ENCODE data around the gene RAVER2.

The RAVER2 gene

DNA sequence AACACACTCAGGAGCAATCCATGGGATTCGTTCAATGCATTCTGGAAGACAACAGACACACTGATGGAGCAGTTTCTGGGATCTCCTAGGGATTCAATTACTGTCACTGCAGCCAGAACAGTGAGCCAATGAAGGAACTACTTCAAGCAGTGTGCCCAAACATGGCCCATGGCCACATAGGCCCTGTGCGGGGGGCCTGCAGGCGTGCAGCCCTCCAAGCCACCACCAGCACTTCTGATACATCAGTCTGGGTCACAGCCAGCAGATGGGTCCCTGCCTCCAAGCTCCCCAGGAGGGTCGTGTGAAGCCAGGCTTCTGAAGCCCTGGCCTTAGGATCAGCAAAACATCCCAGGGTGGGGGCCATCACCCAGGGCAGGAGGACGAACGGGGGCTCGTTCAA is 99.3 kb downstream of the RAVER2 start:
- no peak for DNase-seq (ENCODE audit: low read depth in 2 of 2, low spot score in 1 of 2)

DNA sequence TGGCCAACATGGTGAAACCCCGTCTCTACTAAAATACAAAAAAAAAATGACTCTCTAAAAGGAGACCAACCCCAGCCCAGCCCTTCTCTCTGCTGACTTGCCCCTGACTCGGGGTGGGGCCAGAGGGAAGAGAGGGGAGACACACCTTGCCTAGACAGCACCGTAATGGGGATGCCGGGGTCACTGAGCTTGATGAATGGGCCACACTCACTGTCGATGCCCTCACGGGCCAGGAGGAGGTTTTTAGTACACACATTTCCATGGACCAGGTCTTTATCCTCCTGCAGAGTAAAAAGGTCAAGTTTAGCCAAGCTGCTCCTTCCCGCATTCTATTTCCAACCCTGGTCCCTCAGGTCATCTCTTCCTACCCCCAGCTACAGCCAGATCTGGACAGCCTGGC is 99.7 kb downstream of the RAVER2 start:
- no peak for DNase-seq (ENCODE audit: low read depth in 2 of 2, low spot score in 1 of 2)

DNA sequence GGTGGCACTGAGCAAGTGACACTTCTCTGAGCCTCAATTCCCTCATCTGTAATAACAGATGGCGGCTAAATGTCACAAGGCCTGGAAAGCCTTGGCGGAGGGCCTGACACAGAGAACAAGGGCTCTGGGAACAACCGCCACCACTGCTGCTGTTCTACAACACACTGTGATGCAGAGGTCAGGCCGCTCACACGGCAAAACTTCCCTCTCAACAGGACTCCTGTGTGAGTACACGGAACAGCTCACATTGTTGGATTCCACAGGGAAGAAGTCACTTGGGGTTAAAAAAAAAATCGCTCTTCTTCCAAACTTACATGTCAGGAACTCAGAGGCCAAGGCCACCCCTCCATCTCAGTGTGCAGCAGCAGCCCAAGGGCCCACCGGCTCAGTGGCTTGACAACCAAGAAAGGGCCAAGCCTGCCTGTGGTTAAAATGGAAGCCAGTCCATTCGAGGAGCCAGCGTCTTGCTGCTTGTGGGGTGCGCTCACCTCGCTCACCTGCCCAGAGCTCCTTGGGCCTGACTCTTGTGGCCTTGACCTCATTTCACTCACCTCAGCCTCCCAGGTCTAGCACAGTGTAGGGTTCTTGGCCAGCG is 101.1 kb downstream of the RAVER2 start:
- DNase-seq (ENCODE audit: low read depth in 2 of 2, low spot score in 1 of 2) = no peak

DNA sequence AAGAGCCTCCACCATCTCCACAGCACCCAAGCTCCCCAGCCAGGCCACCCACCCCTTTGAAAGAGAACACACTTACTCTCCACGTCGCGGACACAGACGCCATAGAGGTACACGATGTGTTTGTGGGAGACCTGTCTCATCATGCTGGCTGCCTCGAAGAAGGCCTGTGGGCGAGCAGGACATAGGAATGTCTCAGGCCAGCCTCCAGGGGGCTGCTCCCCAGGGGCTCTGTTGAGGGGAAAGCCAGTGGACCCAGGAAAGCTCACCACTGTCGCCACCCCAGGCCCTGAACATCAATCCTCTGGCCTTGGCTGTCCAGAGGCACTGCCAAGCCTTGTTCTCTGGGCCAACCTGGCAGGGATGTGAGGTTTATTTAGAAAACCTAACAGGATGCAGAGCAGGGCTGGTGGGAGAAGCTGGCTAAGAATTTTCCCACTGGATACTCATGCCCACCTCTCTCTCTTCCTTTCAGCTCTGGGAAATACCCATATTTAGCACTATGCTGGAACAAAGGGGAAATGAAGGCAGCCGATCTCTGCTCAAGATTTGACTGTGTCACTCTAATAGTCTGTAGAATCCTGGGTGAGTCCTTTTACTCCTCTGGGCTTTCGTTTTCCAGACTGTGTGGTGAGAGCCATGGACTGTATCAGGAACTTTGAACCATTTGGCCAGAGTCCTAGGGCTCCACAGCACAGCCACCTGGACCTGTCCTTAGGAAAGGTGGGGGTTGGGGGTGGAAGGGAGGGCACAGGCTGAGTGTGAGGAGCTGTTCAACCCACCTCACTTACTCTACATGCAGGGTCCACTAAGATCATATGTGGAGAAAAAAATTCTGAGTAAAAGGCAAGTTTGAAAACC is 101.9 kb downstream of the RAVER2 start:
- DNase-seq (ENCODE audit: low read depth in 2 of 2, low spot score in 1 of 2) = no peak

DNA sequence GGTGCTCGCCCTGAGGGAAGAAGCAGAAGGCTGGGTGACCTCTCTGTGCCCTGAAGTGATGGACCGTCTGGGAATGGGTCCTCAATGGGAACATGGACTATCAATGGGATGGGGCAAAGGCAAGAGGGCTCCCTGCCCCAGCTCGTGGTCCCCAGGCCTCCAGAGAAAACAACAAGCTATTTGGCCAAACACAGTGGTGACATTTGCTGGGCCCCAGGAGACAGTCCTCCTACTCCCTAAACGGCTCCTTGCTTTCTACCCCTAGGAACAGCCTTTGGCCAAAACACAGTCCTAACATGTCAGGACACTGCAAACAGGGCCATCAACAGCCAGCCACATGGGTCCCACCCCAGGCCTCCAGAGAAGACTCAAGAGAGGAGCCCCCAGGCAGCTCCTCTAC is 102.8 kb downstream of the RAVER2 start:
- no peak for DNase-seq (ENCODE audit: low read depth in 2 of 2, low spot score in 1 of 2)

DNA sequence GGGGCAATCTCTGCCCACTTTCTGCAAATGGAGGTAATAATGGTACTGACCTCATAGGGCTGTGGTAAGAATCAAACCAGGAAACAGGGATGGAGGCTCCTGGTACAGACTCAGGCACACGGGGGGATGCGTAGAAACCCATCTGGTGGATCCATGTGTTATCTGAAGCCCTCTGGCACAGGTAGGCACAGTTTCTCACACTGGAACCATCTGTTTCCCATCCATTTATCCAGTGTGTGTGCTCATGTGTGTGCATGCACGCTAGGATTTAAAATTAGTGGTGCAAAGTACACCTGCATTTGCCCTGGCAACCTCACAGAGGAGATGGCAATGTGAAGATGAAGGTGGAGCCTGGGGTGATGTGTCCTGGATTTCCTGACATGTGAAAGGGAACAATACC is 103.3 kb downstream of the RAVER2 start:
- DNase-seq (ENCODE audit: low read depth in 2 of 2, low spot score in 1 of 2) = no peak

DNA sequence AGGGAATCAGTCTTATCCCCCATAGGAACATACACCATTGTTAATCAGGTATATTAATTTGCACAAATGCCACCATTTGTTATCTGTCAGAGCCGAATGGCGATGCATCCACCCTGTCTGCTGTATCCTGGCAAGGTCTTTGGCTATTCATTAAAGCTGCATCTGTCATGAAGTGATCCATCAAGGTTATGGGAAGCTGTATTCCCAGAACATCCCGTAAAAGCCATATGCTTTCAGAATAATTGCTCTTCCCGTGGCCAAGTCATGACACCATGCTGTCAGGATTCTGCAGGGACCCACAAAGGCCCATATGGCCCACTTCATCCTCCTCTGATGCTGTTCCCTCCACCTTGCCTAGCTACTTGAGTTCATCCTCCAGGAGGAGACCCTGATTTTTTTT is 103.9 kb downstream of the RAVER2 start:
- DNase-seq (ENCODE audit: low read depth in 2 of 2, low spot score in 1 of 2) = no peak

DNA sequence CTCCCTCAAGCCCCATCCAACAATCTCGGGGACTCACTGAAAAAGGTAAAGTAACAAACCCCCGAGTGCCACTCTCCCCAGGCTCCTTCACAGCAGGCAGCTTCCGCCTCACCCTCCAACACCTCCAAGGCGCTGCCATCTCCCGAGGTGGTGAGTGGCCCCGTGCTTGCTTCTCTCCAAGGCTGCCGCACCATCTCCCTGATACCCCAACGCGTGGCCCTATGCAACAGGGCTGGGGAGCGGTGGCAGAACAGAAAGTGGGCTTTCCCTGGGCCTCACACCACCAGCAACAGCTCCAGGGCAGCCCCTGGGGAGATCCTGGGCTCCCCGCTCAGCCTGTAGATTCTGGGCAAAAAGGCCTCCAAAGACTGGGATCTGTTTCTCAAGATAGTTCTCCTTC is 105.1 kb downstream of the RAVER2 start:
- DNase-seq (ENCODE audit: low read depth in 2 of 2, low spot score in 1 of 2) = no peak

DNA sequence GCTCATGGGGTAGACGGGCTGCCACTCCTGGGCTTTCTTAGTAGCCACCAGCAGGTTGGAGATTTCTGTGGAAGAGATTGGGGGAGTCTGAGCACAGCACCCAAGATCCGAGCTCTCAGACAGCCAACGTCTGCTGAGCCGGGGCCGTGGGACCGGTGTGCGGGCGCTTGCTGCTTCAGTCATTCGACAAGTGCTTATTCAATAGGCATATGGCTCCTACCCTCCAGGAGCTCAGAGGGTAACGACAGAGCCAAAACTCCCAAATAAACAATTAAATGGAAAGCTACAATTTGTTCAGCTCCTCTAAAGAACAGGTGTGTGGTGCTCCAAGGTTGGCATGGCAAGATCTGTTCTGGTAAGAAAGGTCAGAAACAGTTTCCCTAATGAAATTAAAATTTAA is 106.0 kb downstream of the RAVER2 start:
- no peak for DNase-seq (ENCODE audit: low read depth in 2 of 2, low spot score in 1 of 2)

DNA sequence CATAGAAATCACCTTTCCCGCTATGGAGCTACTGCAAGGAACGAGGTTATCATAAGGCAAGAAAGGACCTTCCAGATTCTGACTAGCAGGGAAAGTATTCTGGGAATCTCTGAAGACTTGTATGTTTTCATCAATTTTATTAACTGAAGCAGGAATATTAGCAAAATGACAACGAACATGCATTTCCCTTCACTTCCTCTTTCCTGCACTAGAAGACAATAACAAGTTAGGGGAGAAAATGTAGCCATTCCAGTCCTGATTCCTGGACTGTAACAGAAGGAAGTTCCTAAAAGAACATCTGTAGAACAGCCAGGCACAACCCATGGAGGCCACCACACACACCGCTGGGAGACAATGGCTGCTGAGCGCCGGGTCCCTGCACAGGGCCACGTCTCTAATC is 106.8 kb downstream of the RAVER2 start:
- DNase-seq (ENCODE audit: low read depth in 2 of 2, low spot score in 1 of 2) = no peak

DNA sequence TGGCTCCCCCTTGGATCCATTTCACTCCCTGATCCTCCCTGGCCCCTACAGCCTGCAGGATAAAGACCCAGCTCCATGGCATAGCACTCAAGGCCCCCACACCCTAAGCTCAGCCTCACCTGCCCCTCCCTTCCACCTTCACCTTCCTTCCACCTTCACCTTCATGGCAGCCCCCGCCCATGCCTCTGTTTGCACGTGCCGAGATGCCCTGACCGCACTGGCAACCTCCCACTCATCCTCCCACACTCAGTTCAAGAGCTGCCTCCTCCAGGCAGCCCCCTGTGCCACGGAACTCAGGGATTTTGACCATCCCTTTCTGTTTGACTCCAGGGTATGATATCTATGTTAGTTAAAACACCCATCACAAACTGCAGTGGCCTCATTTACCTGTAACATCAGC is 109.8 kb downstream of the RAVER2 start:
- no peak for DNase-seq (ENCODE audit: low read depth in 2 of 2, low spot score in 1 of 2)

DNA sequence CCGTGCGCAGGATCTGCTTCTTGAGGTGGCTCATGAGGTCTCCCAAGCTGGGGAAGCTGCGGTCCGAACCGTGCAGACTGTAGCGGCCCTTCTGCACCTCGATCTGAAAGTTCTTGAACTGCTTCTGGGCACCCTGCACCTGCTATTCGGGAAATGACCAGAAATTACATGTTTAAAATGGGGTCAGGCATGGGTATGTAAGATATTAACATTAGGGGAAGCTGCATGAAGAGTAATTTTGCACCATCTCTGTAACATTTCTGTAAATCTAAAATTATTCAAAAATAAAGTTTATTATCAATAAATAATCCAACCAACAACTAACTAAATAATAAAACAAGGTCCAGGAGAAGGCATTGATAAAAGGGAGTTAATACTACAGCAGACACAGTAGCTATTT is 110.7 kb downstream of the RAVER2 start:
- no peak for DNase-seq (ENCODE audit: low read depth in 2 of 2, low spot score in 1 of 2)

DNA sequence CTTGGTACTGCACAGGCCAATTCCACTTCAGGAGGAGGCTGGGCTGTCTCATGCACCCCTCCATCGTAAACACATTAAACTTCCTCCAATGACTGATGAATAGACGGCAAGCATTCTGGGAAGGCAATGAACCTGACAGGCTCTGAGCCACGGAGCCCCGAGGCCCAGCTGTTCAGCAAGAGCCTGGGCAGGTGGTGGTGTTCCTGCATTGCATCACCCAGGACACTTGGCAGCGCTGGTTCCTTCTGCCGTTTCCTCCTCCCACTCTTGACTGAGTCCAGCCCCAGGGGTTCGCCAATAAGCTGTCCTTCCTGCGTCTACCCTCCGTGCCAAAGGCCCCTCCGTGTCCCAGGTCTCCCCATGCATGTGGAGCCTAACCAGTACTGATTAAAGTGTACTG is 111.7 kb downstream of the RAVER2 start:
- DNase-seq (ENCODE audit: low read depth in 2 of 2, low spot score in 1 of 2) = no peak

DNA sequence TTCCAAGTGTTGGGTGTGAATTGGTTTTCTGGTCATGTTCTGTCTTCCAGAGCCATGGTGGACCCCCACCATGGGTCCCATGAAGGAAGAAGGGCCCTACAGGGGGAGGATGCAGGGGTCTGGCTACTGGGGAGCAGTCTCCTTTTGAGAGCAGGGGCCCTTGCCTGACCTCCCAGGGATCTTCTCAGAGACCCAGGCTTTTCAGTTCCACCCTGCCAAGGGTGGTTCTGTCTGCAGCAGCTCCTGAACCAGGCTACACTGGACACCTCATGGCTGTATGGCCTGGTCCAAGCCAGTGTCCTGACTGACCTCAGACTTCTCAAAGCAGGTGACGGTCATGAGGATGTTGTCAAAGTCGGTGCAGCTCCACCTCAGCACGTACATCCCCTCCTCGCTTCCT is 112.5 kb downstream of the RAVER2 start:
- DNase-seq (ENCODE audit: low read depth in 2 of 2, low spot score in 1 of 2) = no peak

DNA sequence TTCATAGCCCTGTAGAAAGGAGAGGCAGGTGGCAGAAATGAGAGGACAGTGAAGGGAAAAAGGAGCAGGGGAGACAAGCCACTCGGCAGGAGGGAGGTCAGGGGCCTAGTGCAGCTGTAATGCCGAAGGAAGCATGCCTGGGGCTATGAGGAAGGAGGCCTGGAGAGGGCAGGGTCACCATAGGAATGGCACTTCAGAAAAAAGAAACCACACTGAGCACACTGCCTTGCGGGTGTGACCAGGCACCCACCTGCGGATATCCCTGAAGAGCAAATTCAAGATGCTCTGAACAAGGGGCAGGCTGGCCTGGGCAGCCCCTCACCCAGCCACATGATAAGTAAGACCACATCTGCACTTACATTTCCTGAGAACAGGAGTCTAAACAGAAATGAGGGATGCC is 116.7 kb downstream of the RAVER2 start:
- no peak for DNase-seq (ENCODE audit: low read depth in 2 of 2, low spot score in 1 of 2)

DNA sequence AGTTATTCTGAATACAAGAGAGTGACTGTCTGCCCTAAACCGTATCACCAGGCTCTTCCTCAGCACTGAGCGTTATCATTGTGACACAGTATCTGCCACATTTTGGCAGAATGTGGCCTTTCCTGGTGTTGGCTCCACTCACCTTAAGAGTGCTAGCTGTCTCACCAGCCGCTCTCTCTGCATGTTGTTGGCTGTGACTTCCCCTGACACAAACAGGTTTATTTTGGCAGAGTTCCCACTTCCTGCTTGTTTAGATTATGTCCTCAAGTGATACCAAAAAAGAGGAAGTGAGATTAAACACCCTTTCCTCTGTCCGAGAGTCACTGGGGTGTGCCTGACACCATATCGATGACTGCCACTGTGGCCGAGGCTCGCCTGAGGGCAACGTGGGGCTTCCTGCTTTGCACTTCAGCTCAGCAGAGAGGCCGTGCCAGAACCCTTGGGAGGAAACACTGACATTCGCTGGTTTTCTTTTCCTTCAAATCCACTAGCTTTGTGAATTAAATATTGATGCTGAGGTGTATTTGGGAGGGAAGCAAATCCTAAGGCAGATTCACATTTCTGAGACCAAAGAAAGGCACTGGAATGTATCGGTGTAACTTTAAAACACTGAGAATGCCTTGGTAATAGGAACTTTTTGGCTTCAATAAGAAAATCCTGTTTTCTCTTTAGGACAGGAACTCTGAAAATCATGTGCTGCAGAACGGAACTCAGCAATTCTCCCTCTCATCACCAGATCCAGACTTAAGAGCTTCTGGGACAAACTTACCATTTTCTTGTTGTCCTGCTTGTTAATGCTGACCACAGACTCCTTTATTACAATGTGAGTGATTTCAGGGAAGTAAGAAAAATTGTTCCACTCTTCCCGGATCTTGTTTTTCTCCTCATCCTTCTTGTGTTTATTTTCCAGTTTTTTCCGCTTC is 119.4 kb downstream of the RAVER2 start:
- DNase-seq (ENCODE audit: low read depth in 2 of 2, low spot score in 1 of 2) = peak; percentile 22 to 31

DNA sequence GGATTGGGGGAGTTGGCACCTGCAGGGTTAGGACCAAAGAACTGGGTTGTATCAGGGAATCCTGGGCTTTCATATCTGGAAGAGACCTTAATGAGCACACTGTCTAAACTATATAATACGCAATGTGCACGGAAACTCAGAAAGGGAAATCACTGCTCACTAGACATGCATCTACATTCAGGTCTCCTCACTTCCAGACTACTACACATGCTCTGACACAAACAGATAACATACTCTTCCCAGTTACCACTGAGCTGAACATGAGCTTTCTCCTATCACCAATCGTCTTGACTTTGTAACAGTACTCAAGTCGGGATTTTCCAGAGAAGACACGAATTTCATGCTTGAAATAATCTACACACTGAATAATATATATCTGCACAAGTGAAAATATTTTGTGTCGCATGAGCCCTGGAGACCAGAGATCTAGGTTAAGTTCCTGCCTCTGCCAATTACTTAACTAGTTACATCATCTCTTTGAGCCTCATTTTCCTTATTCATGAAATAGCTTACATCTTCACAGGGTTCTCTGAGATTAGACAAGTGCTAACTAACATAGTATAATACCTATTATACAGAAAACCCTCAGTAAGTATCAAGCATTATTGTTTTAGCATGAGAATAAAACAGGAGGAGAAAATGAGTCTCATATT is 120.4 kb downstream of the RAVER2 start:
- DNase-seq (ENCODE audit: low read depth in 2 of 2, low spot score in 1 of 2) = no peak

DNA sequence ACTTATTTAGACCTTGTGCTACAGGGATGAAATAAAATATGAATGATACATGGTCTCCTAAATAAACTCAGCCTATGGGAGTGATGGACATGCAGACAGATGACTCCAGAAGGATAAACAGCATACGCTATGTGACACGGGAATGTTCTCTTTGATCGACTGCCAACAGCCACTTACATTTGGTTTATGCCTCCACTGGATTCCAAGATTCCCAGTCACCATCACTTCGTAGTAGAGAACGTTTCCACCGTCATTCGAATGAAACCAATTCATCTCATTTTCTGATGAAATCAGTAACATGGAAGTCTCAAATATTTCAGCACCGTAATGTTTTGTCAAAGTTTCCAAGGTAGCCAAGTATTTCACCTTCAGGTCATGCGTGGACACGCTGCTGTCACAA is 121.8 kb downstream of the RAVER2 start:
- no peak for DNase-seq (ENCODE audit: low read depth in 2 of 2, low spot score in 1 of 2)

DNA sequence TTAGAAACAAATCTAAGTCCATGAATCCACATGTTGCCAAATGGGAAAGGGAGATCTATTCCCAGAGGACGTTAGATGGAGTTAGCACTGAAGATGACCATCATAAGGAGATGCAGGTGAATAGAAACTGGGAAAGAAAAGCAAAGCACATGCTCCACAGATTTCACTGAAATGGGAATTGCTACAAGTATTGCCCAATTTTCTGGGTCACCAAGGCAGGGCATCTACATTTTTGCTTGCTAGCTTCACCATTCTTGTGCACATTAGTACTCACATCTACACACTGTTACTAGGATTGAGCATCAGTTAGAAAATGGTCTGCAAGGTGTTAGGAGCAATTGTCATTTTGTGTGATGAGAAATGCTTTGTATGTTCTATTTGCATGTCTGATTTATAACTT is 122.4 kb downstream of the RAVER2 start:
- DNase-seq (ENCODE audit: low read depth in 2 of 2, low spot score in 1 of 2) = no peak

DNA sequence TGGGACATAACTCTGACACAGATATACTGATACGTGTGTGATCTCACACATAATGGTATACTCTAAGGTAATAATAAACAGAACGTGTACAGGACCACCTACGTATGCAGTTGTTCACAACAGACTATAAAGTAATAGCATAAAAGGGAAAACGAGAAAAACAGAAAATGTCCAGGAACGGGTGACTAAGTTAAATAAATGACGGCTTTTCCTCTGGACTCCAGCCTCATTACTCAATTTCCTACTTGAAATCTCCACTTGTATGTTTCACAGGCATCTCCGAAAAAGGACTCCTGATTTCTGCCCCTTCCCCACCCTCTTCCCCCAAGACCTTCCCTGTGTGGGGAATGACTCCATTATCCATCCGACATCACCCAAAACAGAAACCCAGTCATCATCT is 126.4 kb downstream of the RAVER2 start:
- no peak for DNase-seq (ENCODE audit: low read depth in 2 of 2, low spot score in 1 of 2)

DNA sequence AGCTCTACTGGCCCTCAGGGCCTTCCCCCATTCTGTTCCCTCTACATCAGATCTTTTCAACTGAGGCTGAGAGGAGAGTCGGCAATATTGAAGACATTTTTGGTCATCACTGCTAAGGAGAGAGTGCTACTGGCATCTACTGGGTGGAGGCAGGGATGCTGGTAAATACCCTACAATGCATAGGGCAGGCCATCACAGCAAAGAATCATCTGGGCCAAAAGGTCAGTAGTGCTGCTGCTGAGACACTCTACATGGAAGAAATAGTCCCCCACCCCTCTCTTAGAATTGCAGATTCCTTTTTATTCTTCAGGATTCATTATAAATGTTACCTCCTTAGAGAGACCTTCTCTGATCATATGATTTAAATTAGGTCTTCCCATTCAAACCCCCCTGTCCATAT is 127.2 kb downstream of the RAVER2 start:
- no peak for DNase-seq (ENCODE audit: low read depth in 2 of 2, low spot score in 1 of 2)

Data from stimulated activated CD8-positive, alpha-beta memory T cell treated with anti-CD3 and anti-CD28 coated beads, Interleukin-4, amount 100 ng/mL, for 1 hour (primary cell).